ENCODE data around the gene CCDC167. TPM values are rescaled to one million over a fixed set of nuclear protein-coding genes. Genes with fewer than 3 reads are reported as not detected.

Gene CCDC167
- polyA plus RNA-seq, 4 donors, result 24.4 to 26.1 (median 25.4) TPM

- no peak for DNase-seq (ENCODE audit: low read depth in 4 of 4, low spot score in 3 of 4)
Measured at GRCh38 chr6:37491171-37491829, 8.4 kb downstream of the CCDC167 start.

- DNase-seq (ENCODE audit: low read depth in 4 of 4, low spot score in 3 of 4), result no peak
Measured at GRCh38 chr6:37490536-37491170, 9.0 kb downstream of the CCDC167 start.

- no peak for DNase-seq (ENCODE audit: low read depth in 4 of 4, low spot score in 3 of 4)
Measured at GRCh38 chr6:37489697-37490336, 9.9 kb downstream of the CCDC167 start.

GRCh38 chr6:37488476-37488875 is 11.2 kb downstream of the CCDC167 start:
- no peak for DNase-seq (ENCODE audit: low read depth in 4 of 4, low spot score in 3 of 4)

- DNase-seq (ENCODE audit: low read depth in 4 of 4, low spot score in 3 of 4), result no peak
Measured at GRCh38 chr6:37487591-37488380, 11.9 kb downstream of the CCDC167 start.

- no peak for DNase-seq (ENCODE audit: low read depth in 4 of 4, low spot score in 3 of 4)
Measured at GRCh38 chr6:37486121-37486839, 13.4 kb downstream of the CCDC167 start.

DNA sequence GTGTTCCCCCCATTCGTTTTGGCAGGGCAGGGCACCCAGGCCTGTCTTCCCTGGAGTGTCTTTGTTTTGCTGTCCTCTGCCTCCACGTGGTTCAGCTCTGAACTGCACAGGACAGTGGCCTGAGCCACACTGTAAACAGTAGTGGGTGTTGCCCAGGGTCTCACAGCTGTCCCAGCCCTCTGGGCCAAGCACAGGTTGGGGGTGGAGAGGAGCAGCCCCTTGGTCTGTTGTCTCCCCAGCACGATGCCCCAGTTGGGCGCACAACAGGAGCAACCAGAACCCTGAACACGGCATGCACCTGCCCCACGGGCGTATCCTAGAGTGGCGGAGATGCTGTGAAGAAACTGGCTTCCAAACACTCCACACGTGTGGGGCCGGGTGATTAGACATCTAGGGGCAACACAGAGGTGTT is 14.4 kb downstream of the CCDC167 start:
- DNase-seq (ENCODE audit: low read depth in 4 of 4, low spot score in 3 of 4), result no peak

- no peak for DNase-seq (ENCODE audit: low read depth in 4 of 4, low spot score in 3 of 4)
Measured at GRCh38 chr6:37484786-37485170, 14.9 kb downstream of the CCDC167 start.

GRCh38 chr6:37483917-37484785 is 15.5 kb downstream of the CCDC167 start:
- no peak for DNase-seq (ENCODE audit: low read depth in 4 of 4, low spot score in 3 of 4)

- DNase-seq (ENCODE audit: low read depth in 4 of 4, low spot score in 3 of 4), result no peak
Measured at GRCh38 chr6:37483252-37483901, 16.3 kb downstream of the CCDC167 start.

DNA sequence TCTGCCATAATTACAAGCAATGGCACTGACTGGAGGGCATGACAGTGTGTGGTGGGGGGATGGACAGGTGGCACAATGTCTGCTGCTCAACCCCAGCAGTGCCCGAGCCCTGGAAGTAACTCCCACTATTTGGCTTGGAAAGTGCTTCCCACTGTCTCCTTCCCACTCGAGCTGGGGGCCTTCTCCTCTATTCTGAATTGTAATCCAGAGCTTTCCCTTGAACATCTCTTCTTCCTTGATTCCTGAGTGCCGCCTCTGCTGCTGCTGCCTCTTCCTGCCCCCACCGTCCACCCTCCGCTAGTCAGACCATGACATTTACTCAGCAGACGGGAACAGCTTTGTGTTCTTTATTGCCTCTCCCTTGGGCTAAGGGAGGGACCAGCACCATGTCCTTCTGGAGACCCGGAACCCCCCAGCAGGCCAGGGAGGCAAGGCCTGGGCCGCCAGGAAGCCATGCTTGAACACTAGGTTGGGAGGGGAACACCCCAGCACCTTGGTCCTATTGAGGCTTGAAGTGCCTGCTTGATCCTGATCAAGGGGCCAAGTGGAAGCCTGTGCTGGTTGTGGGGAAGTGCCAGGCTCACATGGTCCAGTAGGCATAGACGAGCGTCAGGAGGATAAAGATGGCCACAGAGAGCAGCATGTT is 17.0 kb downstream of the CCDC167 start:
- no peak for DNase-seq (ENCODE audit: low read depth in 4 of 4, low spot score in 3 of 4)

DNA sequence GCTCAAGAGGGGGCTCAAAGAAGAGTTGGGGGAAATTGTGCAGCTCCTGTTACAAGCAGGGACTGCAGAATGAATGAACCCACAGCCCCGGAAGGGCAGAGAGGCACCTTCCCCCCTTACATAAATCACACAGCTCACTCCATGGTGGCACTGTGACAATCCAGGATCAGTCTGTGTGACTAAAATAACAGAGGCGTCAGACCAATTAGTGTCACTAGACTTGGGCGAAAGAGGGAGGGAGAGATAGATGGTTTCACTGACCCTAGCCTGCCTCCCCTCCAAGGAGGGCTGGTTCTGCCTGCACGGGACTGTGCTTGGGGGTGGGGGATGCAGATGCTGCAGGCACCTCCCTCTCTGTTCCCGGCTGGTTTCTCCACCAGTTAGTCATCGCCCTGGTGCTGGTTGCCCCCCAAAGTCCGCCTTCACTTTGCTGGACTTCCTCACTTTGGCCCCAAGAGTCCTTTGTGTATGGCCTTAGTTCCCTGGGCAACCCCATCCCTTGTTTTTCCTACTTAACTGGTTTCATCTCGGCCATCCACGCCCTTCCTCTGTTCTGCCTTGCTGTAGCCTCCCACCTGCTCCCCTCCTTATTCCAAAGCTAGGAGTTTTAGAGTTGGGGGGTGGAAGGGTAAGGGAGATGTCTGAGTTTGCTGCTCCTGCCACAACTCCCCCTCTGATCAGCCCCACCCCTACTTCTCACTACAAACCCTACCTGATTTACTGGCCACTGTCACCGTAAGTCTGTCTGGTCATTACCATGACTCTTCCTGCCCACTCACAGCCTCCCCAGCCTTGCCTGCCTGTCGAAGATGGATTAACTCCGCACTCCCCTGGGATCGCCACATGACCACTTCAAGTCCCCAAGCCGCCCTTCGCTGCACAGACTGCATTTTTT is 17.7 kb downstream of the CCDC167 start:
- DNase-seq (ENCODE audit: low read depth in 4 of 4, low spot score in 3 of 4), result peak in 1 of 4 donors; percentile 74

DNA sequence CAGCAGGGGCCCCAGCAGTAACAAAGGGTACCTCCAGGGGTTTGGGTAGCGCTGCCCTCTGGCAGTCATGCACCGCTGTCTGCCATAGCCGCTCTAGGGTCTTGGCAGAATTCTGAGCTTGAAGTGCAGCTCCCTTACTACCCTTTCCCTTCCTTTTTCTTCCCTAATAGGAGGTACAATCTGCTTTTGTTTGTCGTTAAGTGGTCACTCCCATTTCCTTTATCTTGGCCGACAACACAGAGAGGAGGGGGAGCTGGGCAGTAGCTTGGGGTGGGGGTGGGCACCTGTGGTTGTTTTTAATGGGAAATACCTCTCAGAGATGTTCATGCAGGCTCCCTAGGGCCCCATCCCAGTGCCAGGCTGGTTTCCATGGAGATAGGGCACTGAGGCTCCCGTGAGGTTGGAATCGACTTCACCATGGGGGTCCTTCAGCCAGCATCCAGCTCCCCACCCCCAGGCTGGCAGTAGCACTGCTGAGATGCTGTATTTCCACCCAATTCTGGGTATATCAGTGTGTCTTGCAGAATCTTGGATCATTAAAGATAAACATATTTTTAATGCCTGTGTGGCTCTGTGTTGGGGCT is 18.6 kb downstream of the CCDC167 start:
- DNase-seq (ENCODE audit: low read depth in 4 of 4, low spot score in 3 of 4), result no peak

DNA sequence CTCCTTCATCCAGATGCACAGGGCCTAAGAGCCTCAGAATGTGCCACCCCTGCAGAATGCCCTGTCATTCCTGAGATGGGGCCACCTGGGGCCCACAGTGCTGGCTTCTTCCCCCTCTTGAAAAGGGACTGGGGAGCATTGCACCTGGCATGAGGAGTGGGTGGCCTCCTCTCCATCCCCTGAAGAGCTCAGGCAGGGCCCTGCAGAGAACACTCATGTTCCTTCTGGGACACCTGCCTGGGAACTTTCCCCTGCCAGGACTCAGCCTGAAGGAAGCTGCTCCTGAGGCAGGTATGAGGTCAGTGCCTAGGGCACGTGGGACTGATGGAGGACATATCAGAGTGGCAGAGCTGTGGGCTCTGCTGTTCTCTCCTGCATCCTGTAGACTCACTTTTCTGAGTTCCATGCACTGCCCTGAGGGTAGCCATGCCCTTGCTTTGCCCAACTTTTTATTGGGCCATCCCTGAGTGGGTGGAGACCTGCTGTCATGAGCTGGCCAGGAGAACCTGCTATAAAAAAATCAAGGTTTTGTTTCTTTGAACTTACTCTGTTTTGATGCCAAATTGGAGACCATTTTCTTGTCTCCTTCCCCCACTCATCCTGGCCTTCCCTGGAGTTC is 19.5 kb downstream of the CCDC167 start:
- DNase-seq (ENCODE audit: low read depth in 4 of 4, low spot score in 3 of 4), result no peak

DNA sequence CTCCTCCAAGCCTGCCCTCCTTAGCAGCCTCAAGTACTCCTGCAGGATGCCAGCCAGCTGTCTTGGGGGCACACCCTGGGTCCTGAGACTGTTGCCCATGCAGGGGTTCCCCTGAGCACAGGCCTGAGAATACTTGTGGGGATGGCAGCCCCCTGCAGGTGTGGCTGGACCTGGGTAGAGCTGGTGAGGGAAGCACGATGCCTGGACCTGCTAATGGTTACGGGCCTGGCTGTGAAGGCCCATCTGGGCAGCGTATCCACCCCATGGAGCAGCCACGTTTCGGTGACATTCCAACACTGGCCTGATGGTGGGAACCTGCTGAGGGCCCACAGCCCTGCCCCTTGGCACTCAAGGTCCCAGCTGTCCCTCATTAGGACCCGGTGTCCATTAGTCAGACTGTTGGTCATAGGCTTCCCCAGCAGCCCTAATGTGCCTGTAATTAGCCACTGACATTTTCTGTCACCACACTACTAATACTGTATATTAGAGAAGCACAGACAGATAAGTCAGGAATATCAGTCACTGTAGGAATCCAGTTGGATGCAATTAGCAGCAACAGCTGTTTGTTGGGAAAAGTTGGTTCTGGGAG is 20.3 kb downstream of the CCDC167 start:
- DNase-seq (ENCODE audit: low read depth in 4 of 4, low spot score in 3 of 4), result no peak

GRCh38 chr6:37478827-37479226 is 20.9 kb downstream of the CCDC167 start:
- DNase-seq (ENCODE audit: low read depth in 4 of 4, low spot score in 3 of 4), result no peak

Data from left renal pelvis (tissue), 4 donors.